EH (cell line): ENCODE measurements around the gene PHYHD1.
A peak's percentile ranks its signal among the peaks of the same experiment; 100 is the strongest.

Source experiments
- DNase-seq: peaks from one replicate; pipeline ENCODE4 v3.0.0-alpha.2; 2015; ENCODE audit warnings: low read depth

Gene PHYHD1

DNA sequence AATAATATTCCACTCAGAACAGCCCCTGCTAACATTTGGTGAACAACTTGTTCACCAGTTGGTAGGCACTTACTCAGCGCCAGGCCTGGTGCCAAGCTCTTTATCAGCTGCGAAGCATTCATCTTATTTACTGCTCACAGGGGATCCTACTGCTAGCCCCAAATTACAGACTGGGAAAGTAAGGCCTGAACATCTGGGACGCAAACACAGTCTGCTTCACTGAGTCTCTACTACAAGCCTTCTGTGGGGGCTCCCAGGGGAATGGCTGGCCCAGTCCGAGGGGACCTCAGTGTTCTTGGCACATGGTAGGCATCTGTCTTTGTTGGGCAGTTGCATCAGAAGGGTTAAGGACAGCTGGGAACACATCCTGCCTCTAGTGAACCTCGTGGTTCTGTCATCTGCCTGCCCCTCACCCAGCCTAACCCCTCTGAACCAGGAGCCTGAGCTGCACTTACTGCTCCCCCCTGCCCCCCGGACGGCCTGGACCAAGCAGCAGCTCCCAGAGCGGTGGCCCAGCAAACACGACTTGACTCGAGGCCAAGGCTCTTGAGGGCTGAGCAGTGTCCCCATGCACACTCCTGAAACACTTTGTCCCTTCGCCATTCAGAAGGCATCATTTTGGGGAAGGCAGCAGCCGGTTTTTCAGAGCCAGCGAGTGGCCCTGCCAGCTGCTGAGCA is at the start of gene PHYHD1:
Gene PHYHD1 (plus strand): TSS at position 602 of the 678 bp plus-strand sequence. CDS start 1,342 bp downstream, outside the sequence.
- peak; percentile 80 for DNase-seq

DNA sequence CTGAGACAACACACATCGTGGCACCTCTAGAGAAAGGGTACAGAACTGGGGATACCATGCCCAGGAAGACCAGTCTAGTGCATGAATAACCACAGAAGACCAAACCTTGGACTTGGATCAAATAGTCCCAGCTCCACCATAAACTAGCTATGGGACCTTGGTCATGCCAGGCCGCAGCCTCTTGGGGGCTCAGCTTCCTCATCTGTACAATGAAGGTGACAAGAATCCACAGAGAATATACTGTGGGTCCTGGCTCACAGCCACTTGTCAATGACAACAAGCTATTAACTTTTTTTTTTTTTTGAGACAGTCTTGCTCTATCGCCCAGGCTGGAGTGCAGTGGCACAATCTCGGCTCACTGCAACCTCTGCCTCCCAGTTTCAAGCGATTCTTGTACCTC is 42.9 kb upstream of the PHYHD1 start:
- DNase-seq = no peak

DNA sequence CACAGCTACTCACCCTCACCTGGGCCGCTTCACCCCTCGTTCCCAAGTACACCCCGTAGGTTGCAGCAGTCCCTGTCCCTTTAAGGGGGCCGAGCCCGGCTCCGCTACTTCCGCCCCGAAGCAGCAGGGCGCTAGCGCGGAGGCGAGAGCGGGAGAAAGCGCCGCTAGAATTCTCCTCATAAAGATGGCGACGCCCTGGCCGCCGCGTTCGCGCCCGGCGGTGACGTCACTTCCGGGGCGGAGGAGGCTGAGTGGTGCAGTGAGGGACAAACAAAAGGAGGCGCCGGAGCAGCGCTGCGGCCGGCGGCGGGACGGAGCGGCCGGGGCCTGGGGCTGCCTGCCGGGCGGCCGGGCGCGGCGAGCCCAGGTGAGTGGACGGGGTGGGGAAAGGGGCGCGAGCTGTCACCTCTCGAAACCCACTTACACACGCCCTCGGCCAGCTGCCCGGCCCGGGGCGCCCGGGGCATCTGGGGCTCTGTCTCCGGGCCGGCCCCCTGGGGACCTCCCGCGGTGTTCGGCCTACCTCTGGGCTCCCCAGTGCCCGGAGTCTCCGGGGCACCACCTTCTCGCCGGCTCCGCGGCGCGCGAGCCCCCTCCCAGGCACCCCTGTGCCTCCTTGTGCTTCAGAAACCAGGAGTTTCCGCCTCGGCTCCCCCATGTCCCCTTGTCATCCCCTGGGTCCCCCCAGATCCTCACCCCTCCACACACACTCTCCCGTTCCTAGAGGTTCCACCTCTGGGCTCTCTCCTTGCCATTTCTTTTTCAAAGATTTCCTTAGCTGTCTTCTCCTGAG is 38.7 kb upstream of the PHYHD1 start, which contains the start of the genes KYAT1 and LRRC8A:
Gene KYAT1 (minus strand): TSS at position 67 of the 793 bp plus-strand sequence. CDS start 36,545 bp downstream, outside the sequence.
Gene LRRC8A (plus strand): TSS at position 250 of the 793 bp plus-strand sequence. CDS start 25,032 bp downstream, outside the sequence.
- peak; percentile 95 for DNase-seq

GRCh38 chr9:128882677-128883603 is 37.8 kb upstream of the PHYHD1 start:
- peak; percentile 69 for DNase-seq

DNA sequence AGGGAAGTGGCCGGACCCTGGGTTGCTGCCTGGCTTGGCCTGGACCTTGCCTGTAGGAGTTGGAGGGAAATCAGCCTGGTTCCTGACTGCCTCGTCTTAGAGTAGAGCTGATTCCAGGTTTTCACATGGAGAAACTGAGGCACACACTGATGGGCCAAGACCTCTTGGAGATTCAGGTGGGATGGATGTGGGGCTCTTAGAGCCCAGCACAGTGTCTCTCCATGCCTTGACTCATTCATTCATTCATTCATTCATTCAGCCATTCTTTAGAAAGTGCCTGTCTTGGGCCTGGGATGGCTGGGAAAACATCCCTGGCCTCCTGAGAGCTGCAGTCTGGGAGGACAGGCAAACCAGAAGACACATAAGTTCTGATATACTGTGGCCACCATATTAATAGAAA is 36.6 kb upstream of the PHYHD1 start:
- no peak for DNase-seq

DNA sequence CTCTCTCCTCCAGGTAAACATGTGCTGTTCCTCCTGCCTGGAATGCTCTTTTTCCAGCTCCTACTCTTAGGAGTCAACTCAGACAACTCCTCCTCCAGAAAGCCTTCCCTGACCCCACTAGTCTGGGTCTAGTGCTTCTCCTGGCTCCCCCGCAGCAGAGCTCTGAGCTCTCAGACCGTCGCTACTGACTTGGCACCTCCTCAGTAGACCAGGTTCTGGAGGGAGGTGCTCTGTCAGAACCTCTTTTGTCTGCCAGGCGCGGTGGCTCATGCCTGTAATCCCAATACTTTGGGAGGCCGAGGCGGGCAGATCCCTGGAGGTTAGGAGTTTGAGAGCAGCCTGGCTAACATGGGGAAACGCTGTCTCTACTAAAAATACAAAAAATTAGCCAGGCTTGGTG is 35.4 kb upstream of the PHYHD1 start:
- DNase-seq = no peak

GRCh38 chr9:128885798-128886197 is 35.0 kb upstream of the PHYHD1 start:
- no peak for DNase-seq

- DNase-seq = peak; percentile 34
These were observed 34.4 kb upstream of the PHYHD1 start for GRCh38 chr9:128886211-128886891.

DNA sequence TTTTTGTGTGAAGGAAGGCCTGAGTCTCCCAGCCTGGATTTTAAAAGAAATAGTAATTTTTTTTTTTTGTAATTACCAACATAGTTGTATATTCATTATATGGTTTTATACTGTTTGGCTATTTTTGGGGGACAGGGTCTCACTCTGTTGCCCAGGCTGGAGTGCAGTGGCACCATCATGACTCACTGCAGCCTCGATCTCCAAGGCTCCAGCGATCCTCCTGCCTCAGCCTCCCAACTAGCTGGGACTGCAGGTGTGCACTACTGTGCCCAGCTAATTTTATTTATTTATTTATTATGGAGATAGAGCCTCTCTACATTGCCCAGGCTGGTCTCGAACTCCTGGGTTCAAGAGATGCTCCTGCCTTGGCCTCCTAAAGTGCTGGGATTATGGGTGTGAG is 33.7 kb upstream of the PHYHD1 start:
- no peak for DNase-seq

DNA sequence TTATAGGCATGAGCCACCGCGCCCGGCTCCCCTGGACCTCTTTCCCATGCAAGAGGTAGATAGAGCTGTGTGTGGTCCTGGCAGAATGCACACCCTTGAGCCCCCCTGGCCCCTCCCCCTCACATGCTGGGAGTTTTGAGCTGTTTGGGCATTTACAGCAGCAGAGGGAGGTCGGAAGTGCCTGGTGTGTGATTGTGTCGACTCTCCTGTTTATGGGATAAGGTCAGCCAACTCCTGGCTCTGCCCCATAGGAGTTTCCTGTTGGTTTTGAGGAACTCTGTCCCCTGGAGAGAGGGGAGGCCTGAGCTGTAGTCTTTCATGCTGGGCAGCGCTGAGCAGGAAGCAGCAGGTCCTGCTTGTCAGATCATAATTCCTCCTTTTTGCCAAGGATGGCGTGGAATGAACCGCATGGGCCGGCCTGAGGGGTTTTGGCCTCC is 32.9 kb upstream of the PHYHD1 start:
- DNase-seq = peak; percentile 76

- DNase-seq = no peak
These were observed 29.2 kb upstream of the PHYHD1 start for GRCh38 chr9:128891321-128892220.

DNA sequence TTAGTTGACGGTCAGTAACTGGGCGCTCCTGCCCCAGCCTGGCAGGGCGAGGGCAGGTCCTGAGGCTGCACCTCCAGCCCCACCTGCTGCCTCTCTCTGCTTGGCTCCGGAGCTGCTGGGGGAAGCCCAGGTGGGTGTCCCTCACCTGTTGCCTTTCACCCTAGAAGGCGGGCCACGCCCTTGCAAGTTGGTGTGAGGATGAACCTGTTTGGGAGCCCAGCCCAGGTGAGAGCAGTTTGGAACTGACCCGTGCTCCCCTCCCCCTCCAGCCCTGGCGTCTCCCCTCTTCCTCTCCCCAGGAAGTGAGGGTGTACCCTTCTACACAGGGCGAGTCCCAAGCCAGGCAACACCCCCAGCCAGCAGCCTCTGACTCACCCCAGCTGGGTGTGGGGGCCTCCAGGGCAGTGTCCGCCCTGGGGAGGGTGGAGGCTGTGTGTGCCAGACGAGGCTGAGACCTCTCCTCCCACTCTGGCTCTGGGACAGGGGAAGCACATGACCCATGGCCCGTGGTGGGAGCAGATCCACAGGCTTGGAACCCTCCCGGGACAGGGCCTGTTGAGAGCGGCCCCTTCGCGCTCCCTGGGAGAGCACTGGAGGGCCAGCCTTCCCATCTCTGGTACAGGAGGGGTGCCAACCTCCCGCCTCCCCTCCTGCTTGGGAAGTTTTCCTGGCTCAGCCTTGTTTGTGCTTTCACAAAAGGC is 28.4 kb upstream of the PHYHD1 start:
- DNase-seq = peak; percentile 93

DNA sequence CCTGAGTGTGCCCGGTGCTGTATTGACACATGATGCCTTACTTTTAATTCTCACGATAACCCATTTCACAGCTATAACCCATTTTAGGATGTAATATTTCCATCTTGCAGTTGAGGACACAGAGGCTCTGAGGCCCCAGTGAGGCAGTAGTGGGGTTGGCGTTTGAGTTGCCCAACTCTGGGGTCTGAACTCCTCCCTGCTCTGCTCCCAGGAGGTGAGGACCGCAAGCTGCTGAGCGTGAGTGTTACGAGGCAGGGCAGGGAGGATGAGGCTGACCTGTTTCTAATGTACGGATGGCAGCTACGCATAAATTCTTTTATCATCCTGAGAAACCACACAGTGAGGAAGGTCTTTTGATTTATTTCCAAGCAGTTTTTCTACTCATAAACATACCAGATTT is 27.4 kb upstream of the PHYHD1 start:
- no peak for DNase-seq

- no peak for DNase-seq
These were observed 26.0 kb upstream of the PHYHD1 start for GRCh38 chr9:128894764-128895163.

- no peak for DNase-seq
These were observed 25.2 kb upstream of the PHYHD1 start for GRCh38 chr9:128895556-128895955.

GRCh38 chr9:128898382-128898781 is 22.4 kb upstream of the PHYHD1 start:
- DNase-seq = no peak

- DNase-seq = no peak
These were observed 21.8 kb upstream of the PHYHD1 start for GRCh38 chr9:128898845-128899565.

DNA sequence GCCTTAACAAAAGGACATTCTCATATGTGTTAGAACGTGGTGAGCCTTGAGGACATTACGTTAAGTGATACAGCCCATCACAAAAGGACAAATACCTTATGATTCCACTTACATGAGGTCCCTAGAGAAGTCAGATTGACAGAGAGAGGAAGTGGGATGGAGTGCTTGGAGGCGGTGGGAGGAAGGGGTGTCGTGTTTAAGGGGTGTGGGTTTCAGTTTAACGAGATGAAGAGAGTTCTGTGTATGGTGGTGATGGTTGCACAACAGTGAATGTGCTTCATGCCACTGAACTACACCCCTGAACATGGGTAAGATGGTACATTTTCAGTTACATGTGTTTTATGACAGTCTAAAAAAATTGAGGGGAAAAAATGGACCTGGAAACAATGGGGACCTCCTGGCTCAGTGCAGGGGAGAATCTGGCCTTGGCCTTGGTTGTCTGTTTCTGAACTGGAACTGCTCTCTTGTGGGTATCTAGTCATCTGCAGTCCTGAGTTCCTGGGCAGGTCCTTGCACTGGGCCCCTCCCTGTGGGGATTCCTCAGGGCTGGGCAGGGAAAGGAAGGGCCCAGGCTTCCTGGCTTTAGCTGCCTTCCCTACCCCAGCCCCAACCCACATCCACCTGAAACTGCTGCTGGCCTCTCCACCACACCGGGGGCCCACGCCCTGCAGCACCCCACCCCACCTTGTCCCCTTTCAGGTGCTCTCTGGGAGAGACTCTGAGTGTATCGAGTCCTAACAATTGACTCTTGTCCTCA is 21.0 kb upstream of the PHYHD1 start:
- peak; percentile 49 for DNase-seq
